K562 (cell line): ENCODE results near the gene SLC35G2. TPM values are rescaled to one million over a fixed set of nuclear protein-coding genes. Genes with fewer than 3 reads are reported as not detected.

Experiments used
- ATAC-seq: fragments of 200-7000 bp; cut with Tn5 transposase; 3 replicates; pipeline ENCODE4 v1.9.1; 2020; ENCODE audit warnings: moderate library complexity
- BruUV-seq: library from RNA; stranded (reverse); fragments of 400-500 nt; replicated peaks from 2 replicates; lab custom pipeline; 2021; lab: Mats Ljungman, UMichigan
- CTCF ChIA-PET: fragments of 300-600 bp; formaldehyde crosslinking; extraction: SDS; loops from one replicate; lab custom pipeline; 2021; ENCODE audit warnings: low intra/inter-chr PET ratio; lab: Yijun Ruan, JAX
- POLR2A ChIA-PET: fragments of 300-600, 350-650 bp; sonication (Branson Sonifier 250); formaldehyde crosslinking; extraction: SDS; loops from one replicate; lab custom pipeline; 2021; ENCODE audit warnings: antibody characterized with exemption, inconsistent platforms; lab: Yijun Ruan, JAX
- DNase-seq, 4 experiments: peaks; one replicate each; pipeline versions ENCODE4 v3.0.0 to v3.0.0-alpha.2; 2011 to 2018; ENCODE audit warnings: low spot score in 3 of 4, mixed read lengths in 3 of 4; ENCODE audit errors: extremely low read depth in 1 of 4
- FAIRE-seq: peaks from 2 replicates; lab custom pipeline; 2011; peaks lifted over from hg19 to GRCh38; lab: Jason Lieb, UNC
- H2AFZ ChIP-seq: 2 replicates; pipeline ENCODE4 v1.6.0; 2011; ENCODE audit warnings: low read depth, low read length, control low read depth, inconsistent platforms
- H3K27ac ChIP-seq: fragments of 200-600 bp; 3 replicates; pipeline ENCODE4 v1.8.0; 2011; ENCODE audit warnings: low read depth, mild to moderate bottlenecking, control low read depth, inconsistent platforms, low read length, moderate library complexity, mixed read lengths; ENCODE audit errors: extremely low read depth
- H3K27me3 ChIP-seq, 2 experiments: fragments of 300-600 bp in 1 of 2; 2 replicates in 1 of 2; 3 replicates in 1 of 2; pipeline versions ENCODE4 v1.6.0 to v1.8.0; 2011; ENCODE audit warnings: inconsistent platforms in 2 of 2, low read length in 2 of 2, mild to moderate bottlenecking in 1 of 2, mixed read lengths in 1 of 2, moderate library complexity in 1 of 2; ENCODE audit not compliant: control insufficient read depth in 2 of 2, insufficient read depth in 2 of 2
- H3K36me3 ChIP-seq: fragments of 300-600 bp; 3 replicates; pipeline ENCODE4 v1.8.0; 2011; ENCODE audit warnings: mild to moderate bottlenecking, low read length, inconsistent platforms; ENCODE audit not compliant: control insufficient read depth, insufficient read depth
- H3K4me1 ChIP-seq, 2 experiments: fragments of 200-600 bp in 1 of 2; replicated peaks in 1 of 2; 2 replicates in 1 of 2; 3 replicates in 1 of 2; pipeline versions ENCODE4 v1.5.1 to v1.8.0; 2011; ENCODE audit warnings: inconsistent platforms in 2 of 2, low read length in 2 of 2, mild to moderate bottlenecking in 1 of 2, mixed read lengths in 1 of 2, moderate library complexity in 1 of 2; ENCODE audit not compliant: control insufficient read depth in 2 of 2, insufficient read depth in 2 of 2
- H3K4me2 ChIP-seq: 2 replicates; pipeline ENCODE4 v1.6.1; 2011; ENCODE audit warnings: low read length, control low read depth, inconsistent platforms, mixed read lengths; ENCODE audit not compliant: insufficient read depth
- H3K4me3 ChIP-seq: fragments of 200-600 bp; sonication (generic), shearing (Covaris generic); 2 replicates; pipeline ENCODE4 v1.5.1; 2016; ENCODE audit warnings: control low read depth, inconsistent platforms
- H3K79me2 ChIP-seq: fragments of 200-600 bp; 3 replicates; pipeline ENCODE4 v1.8.0; 2011; ENCODE audit warnings: low read length, inconsistent platforms; ENCODE audit not compliant: control insufficient read depth, insufficient read depth
- H3K9ac ChIP-seq, 2 experiments: 2 replicates each; pipeline versions ENCODE4 v1.6.0 to v1.6.1; 2011; ENCODE audit warnings: low read depth in 2 of 2, low read length in 2 of 2, control low read depth in 1 of 2, inconsistent platforms in 1 of 2, mild to moderate bottlenecking in 1 of 2, mixed read lengths in 1 of 2; ENCODE audit not compliant: insufficient read depth in 1 of 2
- H3K9me1 ChIP-seq: one replicate; pipeline ENCODE4 v1.6.0; 2011; ENCODE audit warnings: inconsistent platforms, mild to moderate bottlenecking, low read length, moderate library complexity; ENCODE audit not compliant: control insufficient read depth, insufficient read depth
- H3K9me3 ChIP-seq: replicated peaks from 2 replicates; pipeline ENCODE4 v1.5.1; 2011; ENCODE audit warnings: low read depth, low read length, inconsistent platforms; ENCODE audit not compliant: control insufficient read depth, insufficient read depth
- H4K20me1 ChIP-seq: replicated peaks from 2 replicates; pipeline ENCODE4 v1.6.1; 2011; ENCODE audit warnings: low read length, inconsistent platforms, mixed read lengths; ENCODE audit not compliant: control insufficient read depth, insufficient read depth
- BRF1 ChIP-seq: IDR thresholded peaks from 3 replicates; pipeline ENCODE4 v1.6.1; 2011; ENCODE audit warnings: borderline replicate concordance, mild to moderate bottlenecking; ENCODE audit not compliant: insufficient read length; ENCODE audit errors: extremely low read depth
- FOXK1 ChIP-seq: sonication (generic); formaldehyde crosslinking; IDR thresholded peaks from 2 replicates; pipeline ENCODE4 v1.8.0; 2022; ENCODE audit warnings: missing genetic modification reagents, mild to moderate bottlenecking, borderline replicate concordance
- FUS ChIP-seq: fragments of 200-400 bp; formaldehyde crosslinking; optimal IDR thresholded peaks from 2 replicates; pipeline ENCODE3; 2017; ENCODE audit warnings: low read depth, low read length
- HMG20A ChIP-seq: fragments of 450-650 bp; formaldehyde crosslinking; conservative IDR thresholded peaks from 2 replicates; pipeline ENCODE4 v1.4.0; 2020; ENCODE audit warnings: mild to moderate bottlenecking, mixed read lengths
- IRF2 ChIP-seq: sonication (generic); formaldehyde crosslinking; IDR thresholded peaks from 2 replicates; pipeline ENCODE4 v1.8.1; 2022; ENCODE audit warnings: mild to moderate bottlenecking, missing genetic modification reagents
- SAP30 ChIP-seq: fragments of 200-600 bp; sonication (generic); IDR thresholded peaks from 2 replicates; pipeline ENCODE4 v1.6.1; 2012; ENCODE audit warnings: borderline replicate concordance, low read depth, mild to moderate bottlenecking, moderate library complexity, low read length, control low read depth, inconsistent platforms; ENCODE audit not compliant: insufficient read depth, poor library complexity, severe bottlenecking
- TAF1 ChIP-seq: IDR thresholded peaks from 2 replicates; pipeline ENCODE4 v1.6.1; 2011; ENCODE audit warnings: mild to moderate bottlenecking, low read length, moderate library complexity; ENCODE audit not compliant: insufficient read depth, control insufficient read depth, severe bottlenecking; ENCODE audit errors: extremely low read depth
- ZBTB7A ChIP-seq: IDR thresholded peaks from 2 replicates; pipeline ENCODE4 v1.6.1; 2011; ENCODE audit warnings: low read depth, mild to moderate bottlenecking, low read length, moderate library complexity, borderline replicate concordance; ENCODE audit not compliant: control insufficient read depth
- ZNF124 ChIP-seq: sonication (generic); formaldehyde crosslinking; IDR thresholded peaks from 2 replicates; pipeline ENCODE4 v1.8.1; 2022; ENCODE audit warnings: missing genetic modification reagents
- ZNF75A ChIP-seq: fragments of 450-650 bp; formaldehyde crosslinking; IDR thresholded peaks from 2 replicates; pipeline ENCODE4 v1.4.0; 2020; ENCODE audit warnings: mild to moderate bottlenecking
- WGBS: fragments of 100-300 bp; shearing (Covaris generic); methylation state at CpG from one replicate; pipeline ENCODE4 v1.1.6; 2016; ENCODE audit warnings: low coverage, mixed read lengths; ENCODE audit not compliant: insufficient coverage; ENCODE audit errors: missing lambda C conversion rate; 5-methylcytosine and 5-hydroxymethylcytosine counted together
- in situ Hi-C: fragments of 300-500 bp; cut with MboI; formaldehyde crosslinking; loops from 4 replicates; pipeline ENCODE4 v1.15.0; 2018; ENCODE audit warnings: inconsistent platforms, mixed read lengths
- intact Hi-C: fragments of 100-400 bp; cut with micrococcal nuclease; formaldehyde crosslinking; loops from 2 replicates; pipeline ENCODE4 v1.14.2; 2022
- polyA plus RNA-seq, 8 experiments: library from polyadenylated mRNA; depleted of rRNA in 4 of 8; stranded (reverse) in 5 of 8; unstranded in 3 of 8; fragments of >200 nt; fragmentation: Nextera tagmentation in 2 of 8; fragmentation: Illumina TruSeq in 1 of 8; extraction: Ambion mirVana in 2 of 8; extraction: Trizol in 1 of 8; gene quantifications; 2 replicates each; pipeline versions ENCODE4 v1.2.1 to v1.2.3, GENCODE V29; 2011 to 2014; ENCODE audit warnings: inconsistent platforms in 1 of 8, missing spikeins in 1 of 8
- total RNA-seq, 7 experiments: library from RNA; depleted of rRNA in 6 of 7; stranded (reverse); fragments of >200 nt in 6 of 7; fragmentation: Illumina TruSeq in 2 of 7; extraction: Trizol in 2 of 7; gene quantifications; 2 replicates each; pipeline versions ENCODE4 v1.2.1 to v1.2.3, GENCODE V29; 2011 to 2021; ENCODE audit warnings: low replicate concordance in 1 of 7
- TF ChIP-seq, protein P1 (sequence below): conservative IDR thresholded peaks from 2 replicates; pipeline ENCODE4 v1.6.1; 2011; ENCODE audit warnings: low read depth, mild to moderate bottlenecking, low read length; ENCODE audit not compliant: control insufficient read depth
- TF ChIP-seq, protein P2 (sequence below): sonication (generic); formaldehyde crosslinking; IDR thresholded peaks from 2 replicates; pipeline ENCODE4 v1.8.0; 2022; ENCODE audit warnings: mild to moderate bottlenecking, missing genetic modification reagents
- TF ChIP-seq, protein P3 (sequence below): fragments of 250-450 bp; sonication (Bioruptor Pico); IDR thresholded peaks from 2 replicates; pipeline ENCODE4 v1.8.0; 2022; ENCODE audit warnings: inconsistent platforms, mild to moderate bottlenecking, moderate library complexity, borderline replicate concordance

The SLC35G2 gene
- total and polyA plus RNA-seq, 9 of the 15 experiments (the other 6 are each of a cell fraction or from before 2014, with no cell fraction given), result 2.6 to 5.9 (median 3.2) TPM

DNA sequence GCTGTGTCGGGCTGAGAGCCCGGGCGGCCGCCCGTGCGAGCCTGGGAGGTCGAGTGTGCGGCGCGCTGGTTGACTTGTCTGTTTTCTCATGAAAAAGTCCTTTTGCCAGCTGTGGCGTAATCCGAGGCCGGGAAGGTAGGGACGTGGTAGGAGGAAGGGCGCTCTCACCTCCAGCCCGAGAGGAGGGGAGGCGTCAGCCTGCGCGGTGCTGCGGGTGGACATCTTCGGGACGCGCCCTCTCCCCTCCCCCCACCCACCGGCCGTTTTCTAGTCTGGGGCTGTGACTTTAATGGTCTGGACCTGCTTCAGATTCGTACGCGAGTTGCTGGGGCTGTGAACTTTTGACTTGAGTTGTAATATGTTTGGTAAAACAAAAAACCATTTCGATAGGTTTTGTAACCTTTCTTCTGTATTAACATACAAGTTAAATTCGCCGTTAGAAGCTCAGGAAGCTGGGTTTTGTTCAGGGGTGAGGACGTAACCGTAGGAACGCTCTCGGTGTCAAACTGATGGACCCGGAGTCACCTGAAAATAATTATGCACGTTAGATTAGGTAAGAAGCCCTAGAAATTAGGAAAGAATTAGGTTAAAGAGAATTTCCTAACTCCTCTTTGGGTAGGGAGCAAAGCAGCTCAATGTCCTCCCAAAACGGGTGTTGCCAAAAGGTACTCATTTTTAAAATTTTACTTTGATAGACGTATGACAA is 43.8 kb downstream of the SLC35G2 start:
- peak overlapping the region; percentile 93 for H2AFZ ChIP-seq
- DNase-seq, result peak; percentile 34 to 64 (median 49)
- TF ChIP-seq, protein P1, sequence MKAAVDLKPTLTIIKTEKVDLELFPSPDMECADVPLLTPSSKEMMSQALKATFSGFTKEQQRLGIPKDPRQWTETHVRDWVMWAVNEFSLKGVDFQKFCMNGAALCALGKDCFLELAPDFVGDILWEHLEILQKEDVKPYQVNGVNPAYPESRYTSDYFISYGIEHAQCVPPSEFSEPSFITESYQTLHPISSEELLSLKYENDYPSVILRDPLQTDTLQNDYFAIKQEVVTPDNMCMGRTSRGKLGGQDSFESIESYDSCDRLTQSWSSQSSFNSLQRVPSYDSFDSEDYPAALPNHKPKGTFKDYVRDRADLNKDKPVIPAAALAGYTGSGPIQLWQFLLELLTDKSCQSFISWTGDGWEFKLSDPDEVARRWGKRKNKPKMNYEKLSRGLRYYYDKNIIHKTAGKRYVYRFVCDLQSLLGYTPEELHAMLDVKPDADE, result 0 out of 2 replicates have a peak, but pooled peaks have one; percentile 58
- TF ChIP-seq FUS (no peak), SAP30 (peak; percentile 12), TAF1 (peak; percentile 28), HMG20A (CRISPR knock-in tag) (no peak), FOXK1 (peak; percentile 68; the same call in 1 of the 2 replicates), ZNF75A (no peak), ZNF124 (CRISPR knock-in tag) (no peak), IRF2 (no peak), ZBTB7A (0 out of 2 replicates have a peak, but pooled peaks have one; percentile 4), BRF1 (no peak)
- TF ChIP-seq, protein P2, sequence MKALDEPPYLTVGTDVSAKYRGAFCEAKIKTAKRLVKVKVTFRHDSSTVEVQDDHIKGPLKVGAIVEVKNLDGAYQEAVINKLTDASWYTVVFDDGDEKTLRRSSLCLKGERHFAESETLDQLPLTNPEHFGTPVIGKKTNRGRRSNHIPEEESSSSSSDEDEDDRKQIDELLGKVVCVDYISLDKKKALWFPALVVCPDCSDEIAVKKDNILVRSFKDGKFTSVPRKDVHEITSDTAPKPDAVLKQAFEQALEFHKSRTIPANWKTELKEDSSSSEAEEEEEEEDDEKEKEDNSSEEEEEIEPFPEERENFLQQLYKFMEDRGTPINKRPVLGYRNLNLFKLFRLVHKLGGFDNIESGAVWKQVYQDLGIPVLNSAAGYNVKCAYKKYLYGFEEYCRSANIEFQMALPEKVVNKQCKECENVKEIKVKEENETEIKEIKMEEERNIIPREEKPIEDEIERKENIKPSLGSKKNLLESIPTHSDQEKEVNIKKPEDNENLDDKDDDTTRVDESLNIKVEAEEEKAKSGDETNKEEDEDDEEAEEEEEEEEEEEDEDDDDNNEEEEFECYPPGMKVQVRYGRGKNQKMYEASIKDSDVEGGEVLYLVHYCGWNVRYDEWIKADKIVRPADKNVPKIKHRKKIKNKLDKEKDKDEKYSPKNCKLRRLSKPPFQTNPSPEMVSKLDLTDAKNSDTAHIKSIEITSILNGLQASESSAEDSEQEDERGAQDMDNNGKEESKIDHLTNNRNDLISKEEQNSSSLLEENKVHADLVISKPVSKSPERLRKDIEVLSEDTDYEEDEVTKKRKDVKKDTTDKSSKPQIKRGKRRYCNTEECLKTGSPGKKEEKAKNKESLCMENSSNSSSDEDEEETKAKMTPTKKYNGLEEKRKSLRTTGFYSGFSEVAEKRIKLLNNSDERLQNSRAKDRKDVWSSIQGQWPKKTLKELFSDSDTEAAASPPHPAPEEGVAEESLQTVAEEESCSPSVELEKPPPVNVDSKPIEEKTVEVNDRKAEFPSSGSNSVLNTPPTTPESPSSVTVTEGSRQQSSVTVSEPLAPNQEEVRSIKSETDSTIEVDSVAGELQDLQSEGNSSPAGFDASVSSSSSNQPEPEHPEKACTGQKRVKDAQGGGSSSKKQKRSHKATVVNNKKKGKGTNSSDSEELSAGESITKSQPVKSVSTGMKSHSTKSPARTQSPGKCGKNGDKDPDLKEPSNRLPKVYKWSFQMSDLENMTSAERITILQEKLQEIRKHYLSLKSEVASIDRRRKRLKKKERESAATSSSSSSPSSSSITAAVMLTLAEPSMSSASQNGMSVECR (CRISPR knock-in tag), result no peak
- TF ChIP-seq, protein P3, sequence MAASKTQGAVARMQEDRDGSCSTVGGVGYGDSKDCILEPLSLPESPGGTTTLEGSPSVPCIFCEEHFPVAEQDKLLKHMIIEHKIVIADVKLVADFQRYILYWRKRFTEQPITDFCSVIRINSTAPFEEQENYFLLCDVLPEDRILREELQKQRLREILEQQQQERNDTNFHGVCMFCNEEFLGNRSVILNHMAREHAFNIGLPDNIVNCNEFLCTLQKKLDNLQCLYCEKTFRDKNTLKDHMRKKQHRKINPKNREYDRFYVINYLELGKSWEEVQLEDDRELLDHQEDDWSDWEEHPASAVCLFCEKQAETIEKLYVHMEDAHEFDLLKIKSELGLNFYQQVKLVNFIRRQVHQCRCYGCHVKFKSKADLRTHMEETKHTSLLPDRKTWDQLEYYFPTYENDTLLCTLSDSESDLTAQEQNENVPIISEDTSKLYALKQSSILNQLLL (CRISPR knock-in tag), result no peak

More for the DNA sequence above, 43.8 kb downstream of the SLC35G2 start:
- H3K4me3 ChIP-seq, result peak overlapping the region; percentile 97
- H3K9me1 ChIP-seq, result no peaks in the 10 kb centered on the region
- H3K79me2 ChIP-seq, result peaks cover 86% of the 10 kb centered on the region
- H3K4me1 ChIP-seq, result peaks cover 8 to 16% of the 10 kb centered on the region in 2 experiments; a peak in 4 of 5 replicates
- H3K9me3 ChIP-seq, result no peaks in the 10 kb centered on the region
- peak; percentile 67 for ATAC-seq
- no peak for FAIRE-seq
- intact Hi-C loops (loop anchor here (2.0 to 5.0 kb wide), 3 partner anchors 95 to 152 kb away; partner anchors contain the start of genes IL20RB and STAG1), in situ Hi-C loops (no loop called here)
- peak overlapping the region; percentile 94 for H3K27ac ChIP-seq
- peak overlapping the region; percentile 85 to 99 for H3K9ac ChIP-seq
- CTCF ChIA-PET, result no interaction called here
- 0% methylated on average over 14 of the region's 39 CpGs for WGBS
- POLR2A ChIA-PET, result interaction anchor here (0.7 to 1.6 kb wide), 7 partner anchors 10 to 269 kb away, joined by 3 to 8 read pairs (median 4); partner anchors contain the start of gene STAG1
- H4K20me1 ChIP-seq, result no peaks in the 10 kb centered on the region; the same call in 1 of the 2 replicates
- H3K4me2 ChIP-seq, result peak overlapping the region; percentile 87
- TSS peak; percentile 75 for BruUV-seq
- H3K36me3 ChIP-seq, result peaks cover 10% of the 10 kb centered on the region; the same call in 2 of the 3 replicates
- no peaks in the 10 kb centered on the region for H3K27me3 ChIP-seq
